Suprapubic skin (tissue), 4 donors: Measurements from ENCODE around the gene SMIM29.

Experiments used
- CTCF ChIP-seq, 2 donors: fragments of 200-600 bp in 1 of 2; fragments of 450-650 bp in 1 of 2; sonication (generic) in 1 of 2; IDR thresholded peaks; one replicate each; pipeline ENCODE4 v1.5.1; 2016 to 2019; ENCODE audit warnings: antibody characterized with exemption in 2 of 2, mild to moderate bottlenecking in 1 of 2, moderate library complexity in 1 of 2
- POLR2A ChIP-seq, 2 donors: fragments of 450-650 bp; IDR thresholded peaks; one replicate each; pipeline ENCODE4 v1.6.1; 2017; ENCODE audit warnings: antibody characterized with exemption in 2 of 2, mild to moderate bottlenecking in 2 of 2, moderate library complexity in 2 of 2
- POLR2AphosphoS5 ChIP-seq, 3 donors: sonication (generic); formaldehyde crosslinking; IDR thresholded peaks; one replicate each; pipeline ENCODE4 v1.6.1; 2017; ENCODE audit warnings: antibody characterized with exemption in 3 of 3

GRCh38 chr6:34205916-34206315 lies 42.9 kb downstream of the SMIM29 start:
- TF ChIP-seq CTCF (IDR thresholded peaks at IDR 0.05) (no peak), POLR2AphosphoS5 (IDR thresholded peaks at IDR 0.05) (no peak), POLR2A (IDR thresholded peaks at IDR 0.05) (no peak)
